Measurements from ENCODE around the gene RELA.

- TF ChIP-seq CTCF (IDR thresholded peaks at IDR 0.05) (no peak), EP300 (IDR thresholded peaks at IDR 0.05) (no peak), CEBPB (IDR thresholded peaks at IDR 0.05) (no peak), POLR2A (IDR thresholded peaks at IDR 0.05; ENCODE audit: low read length) (no peak)
- TF ChIP-seq, protein P1, sequence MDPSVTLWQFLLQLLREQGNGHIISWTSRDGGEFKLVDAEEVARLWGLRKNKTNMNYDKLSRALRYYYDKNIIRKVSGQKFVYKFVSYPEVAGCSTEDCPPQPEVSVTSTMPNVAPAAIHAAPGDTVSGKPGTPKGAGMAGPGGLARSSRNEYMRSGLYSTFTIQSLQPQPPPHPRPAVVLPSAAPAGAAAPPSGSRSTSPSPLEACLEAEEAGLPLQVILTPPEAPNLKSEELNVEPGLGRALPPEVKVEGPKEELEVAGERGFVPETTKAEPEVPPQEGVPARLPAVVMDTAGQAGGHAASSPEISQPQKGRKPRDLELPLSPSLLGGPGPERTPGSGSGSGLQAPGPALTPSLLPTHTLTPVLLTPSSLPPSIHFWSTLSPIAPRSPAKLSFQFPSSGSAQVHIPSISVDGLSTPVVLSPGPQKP (IDR thresholded peaks at IDR 0.05; ENCODE audit: low read depth, low read length), result no peak
- TF ChIP-seq, protein P2, sequence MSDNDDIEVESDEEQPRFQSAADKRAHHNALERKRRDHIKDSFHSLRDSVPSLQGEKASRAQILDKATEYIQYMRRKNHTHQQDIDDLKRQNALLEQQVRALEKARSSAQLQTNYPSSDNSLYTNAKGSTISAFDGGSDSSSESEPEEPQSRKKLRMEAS (IDR thresholded peaks at IDR 0.05), result no peak
These were observed 9.2 kb downstream of the RELA start for GRCh38 chr11:65653229-65654225.
